WTC11 (cell line): Measurements from ENCODE around the gene LRRC8C. TPM values are rescaled to one million over a fixed set of nuclear protein-coding genes. Genes with fewer than 3 reads are reported as not detected.

Experiments used
- ATAC-seq: fragments of 200-7000 bp; cut with Tn5 transposase; 2 replicates; pipeline ENCODE4 v1.10.0; 2021; ENCODE audit warnings: mild to moderate bottlenecking, moderate library complexity
- CTCF ChIA-PET: fragments of 300-600 bp; sonication (Branson Sonifier 250); formaldehyde crosslinking; loops from one replicate; lab custom pipeline; 2021; ENCODE audit warnings: antibody characterized with exemption; lab: Charles Lee
- POLR2A ChIA-PET: fragments of 350-600 bp; sonication (Branson Sonifier 250); formaldehyde crosslinking; loops from one replicate; lab custom pipeline; 2021; ENCODE audit warnings: antibody characterized with exemption; lab: Charles Lee
- DNase-seq: peaks from one replicate; pipeline ENCODE4 v3.0.0; 2021; ENCODE audit warnings: low spot score
- H3K27ac Mint-ChIP-seq: 2 replicates; pipeline ENCODE4 v1.8.0; 2021; ENCODE audit warnings: mixed read lengths
- H3K27me3 Mint-ChIP-seq: 2 replicates; pipeline ENCODE4 v1.8.0; 2021; ENCODE audit warnings: low read depth, mild to moderate bottlenecking, moderate library complexity, mixed read lengths
- H3K36me3 Mint-ChIP-seq: 2 replicates; pipeline ENCODE4 v1.8.0; 2021; ENCODE audit warnings: mixed read lengths
- H3K4me1 Mint-ChIP-seq: 2 replicates; pipeline ENCODE4 v1.8.0; 2022; ENCODE audit warnings: mixed read lengths
- H3K4me3 Mint-ChIP-seq: 2 replicates; pipeline ENCODE4 v1.8.0; 2021; ENCODE audit warnings: mild to moderate bottlenecking, moderate library complexity, mixed read lengths
- H3K9me3 Mint-ChIP-seq: 2 replicates; pipeline ENCODE4 v1.8.0; 2021; ENCODE audit warnings: mixed read lengths
- AFF4 ChIP-seq: sonication (generic); formaldehyde crosslinking; IDR thresholded peaks from 2 replicates; pipeline ENCODE4 v1.8.1; 2023; ENCODE audit warnings: mild to moderate bottlenecking, missing genetic modification reagents, borderline replicate concordance
- FOXP1 ChIP-seq: sonication (generic); formaldehyde crosslinking; IDR thresholded peaks from 2 replicates; pipeline ENCODE4 v1.8.0; 2022; ENCODE audit warnings: missing genetic modification reagents, mild to moderate bottlenecking, moderate library complexity, borderline replicate concordance
- JUN ChIP-seq: sonication (generic); formaldehyde crosslinking; IDR thresholded peaks from 2 replicates; pipeline ENCODE4 v1.8.0; 2023; ENCODE audit warnings: mild to moderate bottlenecking, missing genetic modification reagents
- NFE2L1 ChIP-seq: sonication (generic); formaldehyde crosslinking; IDR thresholded peaks from 2 replicates; pipeline ENCODE4 v1.8.1; 2023; ENCODE audit warnings: missing genetic modification reagents
- PRRX2 ChIP-seq: fragments of 250-450 bp; sonication (Bioruptor Pico); IDR thresholded peaks from 2 replicates; pipeline ENCODE4 v1.8.0; 2021; ENCODE audit warnings: mild to moderate bottlenecking
- RELA ChIP-seq: sonication (generic); formaldehyde crosslinking; IDR thresholded peaks from 2 replicates; pipeline ENCODE4 v1.8.1; 2022; ENCODE audit warnings: missing genetic modification reagents, mild to moderate bottlenecking, borderline replicate concordance
- RORB ChIP-seq: fragments of 250-450 bp; sonication (Bioruptor Pico); IDR thresholded peaks from 2 replicates; pipeline ENCODE4 v1.9.0; 2021; ENCODE audit warnings: mild to moderate bottlenecking
- TCF7 ChIP-seq: sonication (generic); formaldehyde crosslinking; IDR thresholded peaks from 2 replicates; pipeline ENCODE4 v1.8.0; 2022; ENCODE audit warnings: mild to moderate bottlenecking, low read depth, missing genetic modification reagents, moderate library complexity
- ZBTB21 ChIP-seq: sonication (generic); formaldehyde crosslinking; IDR thresholded peaks from 2 replicates; pipeline ENCODE4 v1.8.1; 2023; ENCODE audit warnings: mild to moderate bottlenecking, missing genetic modification reagents, borderline replicate concordance
- ZBTB43 ChIP-seq: sonication (generic); formaldehyde crosslinking; IDR thresholded peaks from 2 replicates; pipeline ENCODE4 v1.8.1; 2023; ENCODE audit warnings: mild to moderate bottlenecking, missing genetic modification reagents
- ZNF425 ChIP-seq: fragments of 250-450 bp; sonication (Bioruptor Pico); conservative IDR thresholded peaks from 2 replicates; pipeline ENCODE4 v1.9.0; 2021; ENCODE audit warnings: mild to moderate bottlenecking
- total RNA-seq: library from RNA; stranded (reverse); gene quantifications from 3 replicates; pipeline ENCODE4 v1.2.3, GENCODE V29; 2021
- TF ChIP-seq, protein P1 (sequence below): sonication (generic); formaldehyde crosslinking; IDR thresholded peaks from 2 replicates; pipeline ENCODE4 v1.8.1; 2023; ENCODE audit warnings: mild to moderate bottlenecking, missing genetic modification reagents
- TF ChIP-seq, protein P2 (sequence below): sonication (generic); formaldehyde crosslinking; IDR thresholded peaks from 2 replicates; pipeline ENCODE4 v1.8.0; 2023; ENCODE audit warnings: missing genetic modification reagents

The LRRC8C gene
- total RNA-seq, 1 experiment from 2014 or later: 1.8 TPM

DNA sequence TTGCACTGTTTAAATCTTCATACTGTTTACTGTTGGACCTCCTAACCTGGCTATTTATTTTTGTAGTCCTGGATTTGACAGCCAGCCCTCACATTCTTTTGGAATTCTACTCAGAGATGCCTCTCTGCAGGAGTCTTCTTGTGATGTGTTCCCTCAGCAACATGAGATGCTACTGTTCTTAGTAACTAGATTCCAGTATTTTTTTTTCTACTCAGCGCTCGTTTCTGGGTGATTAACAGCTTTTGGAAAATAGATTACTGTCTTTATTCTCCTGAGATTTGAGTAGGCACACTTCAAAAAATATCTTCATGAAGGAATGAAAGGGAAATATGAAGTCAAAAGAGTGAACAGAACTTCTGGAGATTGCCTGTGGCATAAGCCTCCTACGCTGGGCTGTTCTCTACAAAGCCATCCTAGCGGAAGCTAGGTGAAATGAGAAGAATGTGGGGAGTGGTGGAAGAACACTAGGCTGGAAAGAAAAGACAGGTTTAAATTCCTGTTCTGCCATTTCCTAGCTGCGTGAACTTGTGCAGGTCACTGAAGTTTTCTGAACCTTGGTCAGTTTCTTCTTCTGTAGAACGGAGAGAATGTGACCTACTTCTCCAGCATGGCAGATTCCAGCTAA, 75.9 kb downstream of the LRRC8C start:
- H3K9me3 Mint-ChIP-seq: no peaks in the 10 kb centered on the region
- 0 out of 2 replicates have a peak, but pooled peaks cover 4% of the 10 kb centered on the region for H3K36me3 Mint-ChIP-seq
- ATAC-seq (peak; percentile 83), DNase-seq (no peak)
- ChIA-PET CTCF (interaction anchor here (0.7 kb wide), 1 partner anchor 54 kb away, joined by 5 read pairs; no protein-coding TSS in a partner anchor), POLR2A (no interaction called here)
- no peak overlapping the region for H3K4me3 Mint-ChIP-seq
- no peak overlapping the region for H3K27ac Mint-ChIP-seq
- TF ChIP-seq ZBTB43 (CRISPR knock-in tag): no peak
- TF ChIP-seq PRRX2 (CRISPR knock-in tag): no peak
- H3K4me1 Mint-ChIP-seq: peaks cover 23% of the 10 kb centered on the region
- H3K27me3 Mint-ChIP-seq: no peaks in the 10 kb centered on the region

GRCh38 chr1:89710498-89711139, 77.7 kb downstream of the LRRC8C start:
- CTCF ChIA-PET: no interaction called here
- H3K4me3 Mint-ChIP-seq: no peak overlapping the region
- no peak overlapping the region for H3K27ac Mint-ChIP-seq
- DNase-seq (no peak), ATAC-seq (no peak)
- TF ChIP-seq FOXP1 (CRISPR knock-in tag): no peak
- TF ChIP-seq TCF7: no peak
- TF ChIP-seq ZBTB21 (CRISPR knock-in tag): no peak
- no peak for TF ChIP-seq RELA (CRISPR knock-in tag)
- TF ChIP-seq, protein P1, sequence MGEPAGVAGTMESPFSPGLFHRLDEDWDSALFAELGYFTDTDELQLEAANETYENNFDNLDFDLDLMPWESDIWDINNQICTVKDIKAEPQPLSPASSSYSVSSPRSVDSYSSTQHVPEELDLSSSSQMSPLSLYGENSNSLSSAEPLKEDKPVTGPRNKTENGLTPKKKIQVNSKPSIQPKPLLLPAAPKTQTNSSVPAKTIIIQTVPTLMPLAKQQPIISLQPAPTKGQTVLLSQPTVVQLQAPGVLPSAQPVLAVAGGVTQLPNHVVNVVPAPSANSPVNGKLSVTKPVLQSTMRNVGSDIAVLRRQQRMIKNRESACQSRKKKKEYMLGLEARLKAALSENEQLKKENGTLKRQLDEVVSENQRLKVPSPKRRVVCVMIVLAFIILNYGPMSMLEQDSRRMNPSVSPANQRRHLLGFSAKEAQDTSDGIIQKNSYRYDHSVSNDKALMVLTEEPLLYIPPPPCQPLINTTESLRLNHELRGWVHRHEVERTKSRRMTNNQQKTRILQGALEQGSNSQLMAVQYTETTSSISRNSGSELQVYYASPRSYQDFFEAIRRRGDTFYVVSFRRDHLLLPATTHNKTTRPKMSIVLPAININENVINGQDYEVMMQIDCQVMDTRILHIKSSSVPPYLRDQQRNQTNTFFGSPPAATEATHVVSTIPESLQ (CRISPR knock-in tag): no peak
- no peak for TF ChIP-seq RORB (CRISPR knock-in tag)
- POLR2A ChIA-PET: no interaction called here
- peaks cover 23% of the 10 kb centered on the region for H3K4me1 Mint-ChIP-seq
- 0 out of 2 replicates have a peak, but pooled peaks cover 4% of the 10 kb centered on the region for H3K36me3 Mint-ChIP-seq
- no peaks in the 10 kb centered on the region for H3K9me3 Mint-ChIP-seq
- H3K27me3 Mint-ChIP-seq: no peaks in the 10 kb centered on the region

DNA sequence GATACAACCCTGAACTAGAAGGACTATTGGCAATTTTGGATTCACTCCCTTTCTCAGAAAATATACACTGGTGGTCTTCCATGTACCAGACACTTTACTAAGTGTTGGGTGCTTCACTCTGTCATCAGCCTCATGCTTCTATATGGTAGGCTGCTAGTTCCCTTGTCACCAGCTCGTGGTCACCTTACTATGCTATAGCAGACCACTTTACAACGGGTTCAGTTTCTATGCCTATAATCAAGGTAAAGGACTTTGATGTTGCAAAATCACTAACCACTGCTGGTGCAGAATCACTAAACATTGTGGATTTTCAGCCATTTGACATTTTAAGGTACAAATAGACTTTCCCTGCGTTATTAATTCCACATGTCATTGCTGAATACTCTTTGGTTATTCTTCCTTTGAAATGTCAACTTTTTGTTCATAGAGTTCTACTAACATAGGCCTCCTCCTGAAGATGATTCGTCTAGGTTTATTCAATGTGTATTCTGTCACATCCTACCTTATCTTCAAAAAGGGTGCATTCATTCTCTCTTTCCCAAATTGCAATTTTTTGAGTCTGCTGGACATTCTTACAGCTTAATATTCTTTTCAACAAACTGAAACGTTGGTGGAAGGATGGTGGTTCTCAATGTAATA, 78.3 kb downstream of the LRRC8C start:
- POLR2A ChIA-PET: no interaction called here
- H3K27me3 Mint-ChIP-seq: no peaks in the 10 kb centered on the region
- TF ChIP-seq JUN (no peak), PRRX2 (CRISPR knock-in tag) (no peak), ZNF425 (no peak), NFE2L1 (CRISPR knock-in tag) (no peak), AFF4 (no peak)
- TF ChIP-seq, protein P2, sequence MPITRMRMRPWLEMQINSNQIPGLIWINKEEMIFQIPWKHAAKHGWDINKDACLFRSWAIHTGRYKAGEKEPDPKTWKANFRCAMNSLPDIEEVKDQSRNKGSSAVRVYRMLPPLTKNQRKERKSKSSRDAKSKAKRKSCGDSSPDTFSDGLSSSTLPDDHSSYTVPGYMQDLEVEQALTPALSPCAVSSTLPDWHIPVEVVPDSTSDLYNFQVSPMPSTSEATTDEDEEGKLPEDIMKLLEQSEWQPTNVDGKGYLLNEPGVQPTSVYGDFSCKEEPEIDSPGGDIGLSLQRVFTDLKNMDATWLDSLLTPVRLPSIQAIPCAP (CRISPR knock-in tag): no peak

More for the DNA sequence above, 78.3 kb downstream of the LRRC8C start:
- ATAC-seq: no peak
- peaks cover 20% of the 10 kb centered on the region for H3K4me1 Mint-ChIP-seq
- CTCF ChIA-PET: no interaction called here
- H3K4me3 Mint-ChIP-seq: no peak overlapping the region
- H3K9me3 Mint-ChIP-seq: no peaks in the 10 kb centered on the region
- DNase-seq: no peak
- 0 out of 2 replicates have a peak, but pooled peaks cover 4% of the 10 kb centered on the region for H3K36me3 Mint-ChIP-seq
- H3K27ac Mint-ChIP-seq: no peak overlapping the region
